Right lobe of liver (tissue), 6 donors: ENCODE measurements around the gene FAM227B. TPM values are rescaled to one million over a fixed set of nuclear protein-coding genes. Genes with fewer than 3 reads are reported as not detected.

Experiments
- ATAC-seq, 4 donors: fragments of 200-7000 bp; cut with Tn5 transposase; one replicate each; pipeline ENCODE4 v1.9.1; 2020; ENCODE audit warnings: mild to moderate bottlenecking in 4 of 4, moderate library complexity in 4 of 4
- DNase-seq, 3 donors: peaks; one replicate each; pipeline ENCODE4 v3.0.0-alpha.2; 2020
- H3K27ac ChIP-seq, 3 donors: fragments of 200-600 bp; one replicate each; pipeline ENCODE4 v1.8.0; 2022
- H3K27me3 ChIP-seq, 2 donors: fragments of 200-600 bp; one replicate each; pipeline ENCODE4 v1.8.0; 2022
- H3K36me3 ChIP-seq, 4 donors: fragments of 200-600 bp; sonication (generic) in 1 of 4; one replicate each; pipeline versions ENCODE4 v1.5.1 to v1.8.0; 2017 to 2022; ENCODE audit warnings: control low read depth in 1 of 4
- H3K4me1 ChIP-seq, 4 donors: fragments of 200-600 bp; sonication (generic) in 1 of 4; one replicate each; pipeline versions ENCODE4 v1.5.1 to v1.8.0; 2017 to 2022; ENCODE audit warnings: control low read depth in 1 of 4
- H3K4me3 ChIP-seq, 3 donors: fragments of 200-600 bp; one replicate each; pipeline ENCODE4 v1.8.0; 2022
- H3K9me3 ChIP-seq, 4 donors: fragments of 200-600 bp; sonication (generic) in 1 of 4; one replicate each; pipeline versions ENCODE4 v1.5.1 to v1.8.0; 2017 to 2022; ENCODE audit warnings: control low read depth in 1 of 4
- CTCF ChIP-seq, 4 donors: fragments of 200-600 bp in 3 of 4; fragments of 450-650 bp in 1 of 4; IDR thresholded peaks; one replicate each; pipeline versions ENCODE4 v1.5.1 to v1.8.0; 2016 to 2022; ENCODE audit warnings: antibody characterized with exemption in 4 of 4, mild to moderate bottlenecking in 2 of 4
- POLR2A ChIP-seq: fragments of 450-650 bp; IDR thresholded peaks from one replicate; pipeline ENCODE4 v1.6.1; 2017; ENCODE audit warnings: antibody characterized with exemption, mild to moderate bottlenecking
- WGBS: methylation state at CpG from one replicate; pipeline ENCODE4 v1.1.6; 2018; ENCODE audit warnings: low coverage, low lambda C conversion rate; ENCODE audit not compliant: insufficient coverage; ENCODE audit errors: missing lambda C conversion rate; 5-methylcytosine and 5-hydroxymethylcytosine counted together
- intact Hi-C, 2 donors: fragments of 100-400 bp; cut with DNase I; formaldehyde crosslinking; loops; one replicate each; pipeline versions ENCODE4 v1.11.2 to v1.14.1; 2022
- total RNA-seq, 6 experiments: library from RNA; depleted of rRNA in 2 of 6; stranded (reverse); fragments of >200 nt in 2 of 6; fragmentation: NEBNext Ultra II Directional in 3 of 6; extraction: Animal tissue kit (Norgen Biotek cat#: 25700) in 3 of 6; gene quantifications; one replicate each; pipeline versions ENCODE4 v1.1.0 to v1.2.4, GENCODE V29; 2016 to 2023
- donor health status: DM: no; HTN: yes; CAD: no.
- donor health status: DM: no; HTN: no; CAD: no.
- donor health status: DM: no; HTN: no; CAD: no.
- donor health status: DM: no; HTN: yes; CAD: no.
- donor health status: DM: no; HTN: yes; CAD: no.

Gene FAM227B
- total RNA-seq, 6 experiments from 2014 or later = 1.3 to 3.2 (median 2.0) TPM

GRCh38 chr15:49296258-49296657 is 324.4 kb downstream of the FAM227B start:
- H3K4me1 ChIP-seq = no peaks in the 10 kb centered on the region
- ATAC-seq (no peak), DNase-seq (no peak)
- no peak overlapping the region for H3K27ac ChIP-seq
- TF ChIP-seq POLR2A = no peak
- no peak for TF ChIP-seq CTCF (IDR thresholded peaks at IDR 0.05)
- H3K36me3 ChIP-seq = no peaks in the 10 kb centered on the region
- no peaks in the 10 kb centered on the region for H3K9me3 ChIP-seq
- 100% methylated on average over 1 of the region's 1 CpG for WGBS
- no peaks in the 10 kb centered on the region for H3K27me3 ChIP-seq
- intact Hi-C loops = no loop called here
- H3K4me3 ChIP-seq = no peak overlapping the region

GRCh38 chr15:49293941-49294340 is 326.7 kb downstream of the FAM227B start:
- H3K27me3 ChIP-seq = no peaks in the 10 kb centered on the region
- H3K4me3 ChIP-seq = no peak overlapping the region
- peaks cover 0 to 1% (median 0%) of the 10 kb centered on the region in 4 donors for H3K36me3 ChIP-seq
- DNase-seq = no peak
- no peak overlapping the region for H3K27ac ChIP-seq
- TF ChIP-seq CTCF (IDR thresholded peaks at IDR 0.05) (no peak), POLR2A (no peak)
- H3K4me1 ChIP-seq = no peaks in the 10 kb centered on the region
- intact Hi-C loops = no loop called here
- ATAC-seq = no peak
- H3K9me3 ChIP-seq = no peaks in the 10 kb centered on the region

GRCh38 chr15:49290191-49290590 is 330.4 kb downstream of the FAM227B start:
- DNase-seq (no peak), ATAC-seq (no peak)
- Histone ChIP-seq H3K4me3 (no peak overlapping the region), H3K27ac (no peak overlapping the region), H3K4me1 (no peaks in the 10 kb centered on the region), H3K36me3 (peaks cover 0 to 5% (median 0%) of the 10 kb centered on the region in 4 donors), H3K9me3 (no peaks in the 10 kb centered on the region), H3K27me3 (no peaks in the 10 kb centered on the region)
- TF ChIP-seq CTCF (IDR thresholded peaks at IDR 0.05) = no peak
- no peak for TF ChIP-seq POLR2A
- 30% methylated on average over 1 of the region's 1 CpG for WGBS
- intact Hi-C loops = no loop called here

GRCh38 chr15:49288391-49288790 is 332.2 kb downstream of the FAM227B start:
- TF ChIP-seq CTCF (IDR thresholded peaks at IDR 0.05) (no peak), POLR2A (no peak)
- 100% methylated on average over 2 of the region's 2 CpGs for WGBS
- intact Hi-C loops = no loop called here
- no peaks in the 10 kb centered on the region for H3K27me3 ChIP-seq
- DNase-seq = no peak
- H3K9me3 ChIP-seq = no peaks in the 10 kb centered on the region
- no peak for ATAC-seq
- no peak overlapping the region for H3K4me3 ChIP-seq
- no peak overlapping the region for H3K27ac ChIP-seq
- H3K36me3 ChIP-seq = peaks cover 0 to 5% (median 0%) of the 10 kb centered on the region in 4 donors
- no peaks in the 10 kb centered on the region for H3K4me1 ChIP-seq

- Histone ChIP-seq H3K4me1 (no peaks in the 10 kb centered on the region), H3K27ac (no peak overlapping the region), H3K27me3 (no peaks in the 10 kb centered on the region), H3K36me3 (peaks cover 0 to 5% (median 1%) of the 10 kb centered on the region in 4 donors), H3K9me3 (no peaks in the 10 kb centered on the region), H3K4me3 (no peak overlapping the region)
- DNase-seq (no peak), ATAC-seq (no peak)
- intact Hi-C loops = no loop called here
- TF ChIP-seq CTCF (IDR thresholded peaks at IDR 0.05) (no peak), POLR2A (no peak)
These were observed 333.1 kb downstream of the FAM227B start for GRCh38 chr15:49287481-49287880.
